RPMI8226 (cell line): ENCODE data around the gene SPATS2.
"Not testable (repeated sequence)": the region's sequence is repeated elsewhere in the genome, so short reads cannot be mapped to it uniquely, and the experiment has no call there.

Experiments
- DNase-seq: peaks from one replicate; pipeline ENCODE4 v3.0.0-alpha.2; 2015

Gene SPATS2

GRCh38 chr12:49367381-49368239, at the start of gene SPATS2:
Gene SPATS2, plus strand, starts transcription at chr12:49367462. Its CDS starts 93,551 bp downstream, at chr12:49461013.
- peak; percentile 51 for DNase-seq

- not testable (repeated sequence) for DNase-seq
Measured at GRCh38 chr12:49320411-49321103, 46.7 kb upstream of the SPATS2 start.

GRCh38 chr12:49322367-49322707, 44.9 kb upstream of the SPATS2 start:
- DNase-seq, result no peak

GRCh38 chr12:49322708-49323523, 44.3 kb upstream of the SPATS2 start, which contains the start of gene TROAP:
Gene TROAP, plus strand, starts transcription at chr12:49323255. Its CDS starts 354 bp downstream, at chr12:49323609.
- peak; percentile 99 for DNase-seq

- no peak for DNase-seq
Measured at GRCh38 chr12:49323524-49324097, 43.7 kb upstream of the SPATS2 start.

GRCh38 chr12:49325606-49326005, 41.7 kb upstream of the SPATS2 start:
- no peak for DNase-seq

GRCh38 chr12:49327368-49327767, 39.9 kb upstream of the SPATS2 start:
- DNase-seq, result no peak

GRCh38 chr12:49327887-49328286, 39.4 kb upstream of the SPATS2 start:
- no peak for DNase-seq

- DNase-seq, result no peak
Measured at GRCh38 chr12:49328816-49329215, 38.4 kb upstream of the SPATS2 start.

- DNase-seq, result no peak
Measured at GRCh38 chr12:49330032-49330619, 37.1 kb upstream of the SPATS2 start.

GRCh38 chr12:49330631-49331379, 36.5 kb upstream of the SPATS2 start:
- DNase-seq, result no peak

- DNase-seq, result peak; percentile 45
Measured at GRCh38 chr12:49331380-49332222, 35.7 kb upstream of the SPATS2 start.

- DNase-seq, result no peak
Measured at GRCh38 chr12:49332441-49332861, 34.8 kb upstream of the SPATS2 start.

- DNase-seq, result no peak
Measured at GRCh38 chr12:49332891-49333371, 34.3 kb upstream of the SPATS2 start.

- not testable (repeated sequence) for DNase-seq
Measured at GRCh38 chr12:49333778-49334177, 33.5 kb upstream of the SPATS2 start.

GRCh38 chr12:49334226-49334625, 33.0 kb upstream of the SPATS2 start:
- no peak for DNase-seq

GRCh38 chr12:49334681-49335080, 32.6 kb upstream of the SPATS2 start:
- no peak for DNase-seq

- no peak for DNase-seq
Measured at GRCh38 chr12:49335118-49335954, 31.9 kb upstream of the SPATS2 start.

GRCh38 chr12:49335955-49336644, 31.2 kb upstream of the SPATS2 start:
- no peak for DNase-seq
